LNCaP clone FGC (cell line): Measurements from ENCODE around the gene TTF1.

ENCODE experiments used
- DNase-seq: peaks from one replicate; pipeline ENCODE4 v3.0.0-alpha.2; 2011; ENCODE audit warnings: low read depth
- H3K4me3 ChIP-seq: 2 replicates; pipeline ENCODE4 v1.5.1; 2011; ENCODE audit warnings: mild to moderate bottlenecking, low read depth, low read length, control low read depth
- TF ChIP-seq, protein P1 (sequence below): IDR thresholded peaks from 2 replicates; pipeline ENCODE4 v1.5.1; 2012; ENCODE audit warnings: mild to moderate bottlenecking; ENCODE audit not compliant: control insufficient read depth, insufficient read depth; ENCODE audit errors: extremely low read depth

TTF1 gene

DNA sequence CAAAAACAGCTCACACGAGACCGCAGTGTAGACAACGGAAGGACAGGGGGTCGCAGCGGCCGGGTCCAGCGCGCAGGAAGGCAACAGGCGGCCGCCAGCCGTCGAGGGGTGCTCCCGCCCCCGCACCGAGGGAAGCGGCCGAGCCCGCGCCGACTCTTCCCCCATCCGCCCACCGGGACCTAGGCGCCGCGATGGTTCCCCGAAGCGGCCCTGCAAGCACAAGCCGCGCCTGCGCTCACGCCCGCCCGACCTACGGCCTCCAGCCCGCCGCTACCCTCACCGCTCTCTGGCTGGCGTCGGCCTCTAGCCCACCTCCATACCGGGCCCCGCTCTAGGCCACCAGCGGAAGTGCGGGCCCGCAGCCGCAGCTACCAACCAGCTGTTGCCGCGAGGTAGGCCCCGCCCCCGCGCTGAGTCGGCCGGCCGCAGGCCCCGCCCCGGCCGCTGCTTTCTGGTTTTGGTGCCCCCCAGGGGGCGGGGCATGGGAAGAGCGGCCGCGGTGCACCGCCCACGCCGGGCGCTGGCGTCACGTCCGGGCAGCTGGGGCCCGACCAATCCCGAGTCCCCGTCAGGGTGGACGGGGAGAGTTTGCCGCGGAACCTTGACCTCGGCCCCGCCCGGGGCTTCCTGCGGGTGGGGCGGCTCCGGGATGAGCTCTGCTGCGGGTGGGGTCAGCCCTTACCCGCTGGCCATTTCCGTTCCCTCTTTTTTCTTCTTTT lies 51.8 kb downstream of the TTF1 start, which contains the start of gene SETX:
Gene SETX (minus strand): TSS at position 350 of the 719 bp plus-strand sequence. CDS start 5,558 bp downstream, outside the sequence.
- H3K4me3 ChIP-seq, result peak within 1 kb of the TSS; percentile 93
- TF ChIP-seq, protein P1, sequence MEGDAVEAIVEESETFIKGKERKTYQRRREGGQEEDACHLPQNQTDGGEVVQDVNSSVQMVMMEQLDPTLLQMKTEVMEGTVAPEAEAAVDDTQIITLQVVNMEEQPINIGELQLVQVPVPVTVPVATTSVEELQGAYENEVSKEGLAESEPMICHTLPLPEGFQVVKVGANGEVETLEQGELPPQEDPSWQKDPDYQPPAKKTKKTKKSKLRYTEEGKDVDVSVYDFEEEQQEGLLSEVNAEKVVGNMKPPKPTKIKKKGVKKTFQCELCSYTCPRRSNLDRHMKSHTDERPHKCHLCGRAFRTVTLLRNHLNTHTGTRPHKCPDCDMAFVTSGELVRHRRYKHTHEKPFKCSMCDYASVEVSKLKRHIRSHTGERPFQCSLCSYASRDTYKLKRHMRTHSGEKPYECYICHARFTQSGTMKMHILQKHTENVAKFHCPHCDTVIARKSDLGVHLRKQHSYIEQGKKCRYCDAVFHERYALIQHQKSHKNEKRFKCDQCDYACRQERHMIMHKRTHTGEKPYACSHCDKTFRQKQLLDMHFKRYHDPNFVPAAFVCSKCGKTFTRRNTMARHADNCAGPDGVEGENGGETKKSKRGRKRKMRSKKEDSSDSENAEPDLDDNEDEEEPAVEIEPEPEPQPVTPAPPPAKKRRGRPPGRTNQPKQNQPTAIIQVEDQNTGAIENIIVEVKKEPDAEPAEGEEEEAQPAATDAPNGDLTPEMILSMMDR, result no peak
- DNase-seq, result peak; percentile 81

DNA sequence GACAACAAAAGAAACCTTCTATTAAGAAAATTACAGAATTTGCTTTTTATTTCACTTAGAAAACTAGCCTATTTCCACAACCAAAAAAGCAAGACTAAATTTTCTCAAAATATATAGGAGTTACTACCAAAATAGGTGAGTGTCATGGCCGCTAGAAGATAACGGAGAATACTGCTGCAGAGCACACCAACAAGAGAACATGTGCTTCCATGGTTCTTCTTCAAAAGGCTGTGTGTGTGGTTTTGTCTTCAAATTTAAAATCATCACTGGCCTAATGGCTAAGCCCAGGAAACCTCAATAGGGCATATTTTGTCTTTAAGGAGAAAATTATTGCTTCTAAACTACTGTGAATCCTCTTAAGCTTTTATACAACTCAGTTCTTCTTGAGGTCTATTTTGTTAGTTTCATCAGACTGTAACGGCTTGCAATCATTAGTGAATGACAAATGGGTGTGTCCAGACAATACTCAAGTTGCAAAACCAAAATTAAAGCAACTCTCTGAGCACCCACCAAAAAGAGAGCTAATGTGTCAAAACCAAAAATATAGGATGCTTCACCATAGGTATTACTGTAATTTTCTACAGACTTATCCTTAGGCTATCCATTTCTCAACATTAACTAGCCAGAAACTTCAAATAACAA lies 55.1 kb downstream of the TTF1 start:
- TF ChIP-seq, protein P1, result no peak
- no peak for DNase-seq
- no peak overlapping the region for H3K4me3 ChIP-seq

DNA sequence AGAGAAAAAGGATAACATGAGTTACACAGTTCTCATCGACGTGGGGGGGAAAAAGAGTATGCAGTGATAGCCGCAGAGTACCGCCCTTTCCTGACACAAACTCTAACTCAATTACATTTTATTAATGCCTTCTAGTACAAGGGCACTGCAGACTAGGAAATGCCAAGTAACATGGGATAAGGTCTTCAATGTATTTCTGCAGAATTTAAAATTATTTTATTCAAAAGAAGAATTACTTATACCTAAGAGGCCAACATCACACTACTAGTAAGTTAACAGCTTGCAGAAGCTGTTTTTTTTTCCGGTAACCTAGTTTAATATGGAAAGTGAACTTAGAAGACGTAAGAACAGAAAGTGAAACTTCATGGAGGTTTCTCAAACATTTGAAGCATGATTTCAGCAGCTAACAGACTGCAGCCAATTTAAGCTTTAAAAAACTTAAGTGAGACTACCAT lies 55.8 kb downstream of the TTF1 start:
- TF ChIP-seq, protein P1, result no peak
- no peak overlapping the region for H3K4me3 ChIP-seq
- DNase-seq, result no peak

DNA sequence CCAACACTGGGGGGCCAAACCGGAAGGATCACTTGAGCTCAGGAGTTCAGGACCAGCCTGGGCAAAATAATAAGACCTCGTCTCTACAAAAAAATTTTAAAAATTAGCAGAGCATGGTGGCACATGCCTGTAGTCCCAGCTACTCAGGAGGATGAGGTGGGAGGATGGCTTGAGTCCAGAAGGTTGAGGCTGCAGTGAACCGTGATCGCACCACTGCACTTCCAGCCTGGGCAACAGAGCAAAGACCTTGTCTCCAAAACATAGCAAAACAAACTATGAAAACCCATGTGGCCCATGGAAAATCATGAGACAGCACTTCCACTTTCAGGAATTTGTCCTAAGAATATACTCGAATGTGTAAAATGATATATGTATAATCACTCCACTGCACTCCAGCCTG lies 58.0 kb downstream of the TTF1 start:
- H3K4me3 ChIP-seq, result no peak overlapping the region
- TF ChIP-seq, protein P1, result no peak
- DNase-seq, result no peak

DNA sequence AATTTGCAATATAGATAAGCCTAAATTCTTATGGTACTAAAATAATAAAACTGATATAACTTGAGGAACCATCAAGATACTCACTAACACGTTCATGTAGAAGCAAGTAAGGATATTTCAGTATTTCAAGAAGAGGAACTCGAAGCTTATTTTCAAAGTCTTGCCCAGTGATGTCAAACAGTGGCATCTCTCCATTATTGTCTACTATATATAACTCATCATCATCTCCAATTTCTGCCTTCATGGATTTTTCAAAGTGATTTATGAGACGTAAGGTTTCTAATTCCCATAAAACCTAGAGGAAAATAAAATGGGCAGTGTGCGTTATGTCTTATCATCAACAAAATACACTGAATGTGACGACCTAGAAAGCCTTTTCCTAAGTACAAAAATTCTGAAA lies 60.5 kb downstream of the TTF1 start:
- TF ChIP-seq, protein P1, result no peak
- DNase-seq, result no peak
- no peak overlapping the region for H3K4me3 ChIP-seq

DNA sequence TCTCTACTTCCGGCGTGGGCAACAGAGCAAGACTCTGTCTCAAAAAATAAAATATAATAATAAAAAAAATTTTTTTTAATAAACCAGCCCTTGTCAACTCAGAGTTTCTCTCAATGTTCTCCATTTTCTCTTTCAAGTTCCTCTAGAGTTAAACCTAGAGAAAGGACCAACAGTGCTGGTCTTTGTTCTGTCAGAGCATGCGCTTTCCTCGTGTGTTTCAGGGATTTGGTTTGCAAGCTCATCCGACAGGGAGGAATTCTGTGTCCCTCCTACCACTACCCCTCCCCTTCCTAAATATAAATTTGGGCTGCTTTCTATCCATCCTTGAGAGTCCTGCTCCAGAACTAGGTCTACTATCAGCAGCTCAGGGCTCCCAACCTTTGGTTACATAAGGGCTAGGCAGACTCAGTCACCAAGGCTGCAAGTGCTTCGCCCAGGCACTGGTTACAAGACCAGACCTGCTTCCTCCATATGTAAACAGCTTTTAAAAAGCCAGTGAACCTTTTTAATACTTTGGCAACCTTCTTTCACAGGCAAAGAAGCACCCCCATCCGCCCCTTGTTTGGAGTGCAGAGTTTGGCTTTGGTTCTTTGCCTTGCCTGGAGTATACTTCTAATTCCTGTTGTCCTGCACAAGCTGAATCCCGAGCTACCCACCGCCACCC lies 65.3 kb downstream of the TTF1 start:
- no peak overlapping the region for H3K4me3 ChIP-seq
- DNase-seq, result no peak

More for the DNA sequence above, 65.3 kb downstream of the TTF1 start:
- TF ChIP-seq, protein P1, result no peak
